Tibial nerve (tissue), 4 donors: Measurements from ENCODE around the gene CACNA2D2. TPM values are rescaled to one million over a fixed set of nuclear protein-coding genes. Genes with fewer than 3 reads are reported as not detected.

ENCODE experiments used
- DNase-seq, 2 donors: peaks; one replicate each; pipeline ENCODE4 v3.0.0-alpha.2; 2019; ENCODE audit warnings: low spot score in 2 of 2
- H3K27ac ChIP-seq, 4 donors: fragments of 200-600 bp; sonication (generic) in 3 of 4; one replicate each; pipeline ENCODE4 v1.5.1; 2017 to 2019; ENCODE audit warnings: mild to moderate bottlenecking in 1 of 4
- H3K27me3 ChIP-seq, 2 donors: fragments of 200-600 bp; sonication (generic) in 1 of 2; one replicate each; pipeline versions ENCODE4 v1.5.1 to v1.6.0; 2017 to 2019
- H3K36me3 ChIP-seq, 3 donors: fragments of 200-600 bp; sonication (generic); one replicate each; pipeline ENCODE4 v1.5.1; 2018 to 2019
- H3K4me1 ChIP-seq, 4 donors: fragments of 200-600 bp; sonication (generic) in 3 of 4; one replicate each; pipeline ENCODE4 v1.5.1; 2017 to 2019
- H3K4me3 ChIP-seq, 4 donors: fragments of 200-600 bp; sonication (generic) in 3 of 4; one replicate each; pipeline ENCODE4 v1.5.1; 2017 to 2019; ENCODE audit warnings: mild to moderate bottlenecking in 1 of 4, moderate library complexity in 1 of 4
- H3K9me3 ChIP-seq, 4 donors: fragments of 200-600 bp; sonication (generic) in 3 of 4; one replicate each; pipeline ENCODE4 v1.5.1; 2017 to 2019
- EP300 ChIP-seq, 2 donors: sonication (generic); formaldehyde crosslinking; IDR thresholded peaks; one replicate each; pipeline ENCODE4 v1.6.1; 2017; ENCODE audit warnings: antibody characterized with exemption in 2 of 2, mild to moderate bottlenecking in 1 of 2
- POLR2A ChIP-seq, 2 donors: fragments of 450-650 bp; IDR thresholded peaks; one replicate each; pipeline ENCODE4 v1.6.1; 2017; ENCODE audit warnings: antibody characterized with exemption in 2 of 2, mild to moderate bottlenecking in 2 of 2, moderate library complexity in 2 of 2
- WGBS, 2 donors: methylation state at CpG; one replicate each; pipeline ENCODE4 v1.1.5; 2018; 5-methylcytosine and 5-hydroxymethylcytosine counted together
- total RNA-seq, 4 donors: library from RNA; depleted of rRNA; stranded (reverse); fragments of >200 nt; gene quantifications; one replicate each; pipeline ENCODE4 v1.1.0, GENCODE V29; 2016
- TF ChIP-seq, protein P1 (sequence below), 5 experiments: fragments of 200-600 bp in 3 of 5; fragments of 450-650 bp in 2 of 5; sonication (generic) in 3 of 5; IDR thresholded peaks; one replicate each; pipeline ENCODE4 v1.5.1; 2016 to 2019; ENCODE audit warnings: antibody characterized with exemption in 5 of 5, mild to moderate bottlenecking in 3 of 5, moderate library complexity in 2 of 5

Gene CACNA2D2
- total RNA-seq, 4 donors from 2014 or later, result 0.84 to 2.0 (median 1.2) TPM

DNA sequence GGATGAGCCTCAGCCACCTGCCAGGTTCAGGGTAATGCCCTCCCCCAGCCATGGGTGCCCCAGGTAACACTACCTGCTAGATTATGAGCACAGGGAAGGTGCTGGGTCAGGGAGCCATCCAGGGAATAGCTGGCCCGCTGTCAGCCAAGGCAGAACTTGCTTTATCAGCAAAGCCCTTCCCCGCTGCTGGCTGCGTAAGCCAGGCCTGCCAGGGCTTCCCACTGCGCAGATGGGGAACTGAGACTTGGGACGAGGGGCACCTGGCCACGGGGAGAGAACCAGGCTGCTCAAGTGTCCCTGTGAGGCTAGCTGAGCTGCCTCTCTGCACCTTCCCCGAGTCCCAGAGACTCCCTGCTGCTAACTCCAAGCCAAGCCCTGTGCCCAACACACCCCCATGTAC, 45.4 kb downstream of the CACNA2D2 start:
- Histone ChIP-seq H3K27me3 (no peaks in the 10 kb centered on the region), H3K36me3 (no peaks in the 10 kb centered on the region), H3K4me3 (no peak overlapping the region), H3K4me1 (no peaks in the 10 kb centered on the region), H3K27ac (no peak overlapping the region), H3K9me3 (no peaks in the 10 kb centered on the region)
- WGBS, 2 donors, result 76 to 100% methylated on average over 2 to 7 of the region's 7 CpGs
- DNase-seq, result no peak
- no peak for TF ChIP-seq POLR2A (IDR thresholded peaks at IDR 0.05)
- TF ChIP-seq EP300 (IDR thresholded peaks at IDR 0.05), result no peak
- TF ChIP-seq, protein P1, sequence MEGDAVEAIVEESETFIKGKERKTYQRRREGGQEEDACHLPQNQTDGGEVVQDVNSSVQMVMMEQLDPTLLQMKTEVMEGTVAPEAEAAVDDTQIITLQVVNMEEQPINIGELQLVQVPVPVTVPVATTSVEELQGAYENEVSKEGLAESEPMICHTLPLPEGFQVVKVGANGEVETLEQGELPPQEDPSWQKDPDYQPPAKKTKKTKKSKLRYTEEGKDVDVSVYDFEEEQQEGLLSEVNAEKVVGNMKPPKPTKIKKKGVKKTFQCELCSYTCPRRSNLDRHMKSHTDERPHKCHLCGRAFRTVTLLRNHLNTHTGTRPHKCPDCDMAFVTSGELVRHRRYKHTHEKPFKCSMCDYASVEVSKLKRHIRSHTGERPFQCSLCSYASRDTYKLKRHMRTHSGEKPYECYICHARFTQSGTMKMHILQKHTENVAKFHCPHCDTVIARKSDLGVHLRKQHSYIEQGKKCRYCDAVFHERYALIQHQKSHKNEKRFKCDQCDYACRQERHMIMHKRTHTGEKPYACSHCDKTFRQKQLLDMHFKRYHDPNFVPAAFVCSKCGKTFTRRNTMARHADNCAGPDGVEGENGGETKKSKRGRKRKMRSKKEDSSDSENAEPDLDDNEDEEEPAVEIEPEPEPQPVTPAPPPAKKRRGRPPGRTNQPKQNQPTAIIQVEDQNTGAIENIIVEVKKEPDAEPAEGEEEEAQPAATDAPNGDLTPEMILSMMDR (IDR thresholded peaks at IDR 0.05), result no peak

DNA sequence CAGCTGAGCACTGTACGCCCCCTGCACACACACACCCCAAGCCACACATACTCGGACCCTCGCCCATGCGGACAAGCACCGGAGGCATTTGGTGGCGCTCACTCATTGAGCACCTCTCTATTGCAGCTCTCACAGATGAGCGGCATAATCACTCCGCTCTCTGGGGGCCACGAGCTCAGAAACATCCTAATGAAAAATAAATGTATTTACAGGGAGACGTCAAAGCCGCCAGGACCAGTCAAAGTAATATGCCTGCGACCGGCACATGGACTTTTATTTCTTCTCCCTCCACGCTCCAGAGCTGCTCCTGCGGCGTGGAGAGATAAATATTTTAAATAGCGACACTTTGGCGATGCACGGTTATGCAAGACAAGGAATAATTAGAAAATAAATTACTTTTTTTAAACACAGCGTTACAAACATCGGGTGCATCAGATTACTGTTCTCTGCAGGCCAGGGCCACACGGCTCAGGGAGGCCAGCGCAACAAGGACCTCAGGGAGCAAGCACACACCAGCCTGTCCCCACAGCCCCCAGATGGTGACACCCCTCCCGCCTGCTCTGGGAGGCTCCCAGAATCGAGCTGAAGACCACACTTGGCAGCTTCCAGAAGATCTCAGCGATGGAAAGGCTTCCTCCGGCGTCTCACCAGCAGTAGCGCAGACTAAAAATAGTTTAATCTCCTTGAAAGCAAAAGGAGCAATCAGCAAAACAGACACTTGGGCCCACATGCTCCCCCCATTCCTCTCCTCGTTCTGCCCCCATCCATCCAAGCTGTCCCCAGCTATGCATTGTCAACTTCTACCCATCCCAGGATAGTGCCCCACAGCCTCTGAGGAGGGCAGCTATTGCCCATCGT, 48.0 kb downstream of the CACNA2D2 start:
- H3K27me3 ChIP-seq, result no peaks in the 10 kb centered on the region
- no peak overlapping the region for H3K4me3 ChIP-seq
- no peaks in the 10 kb centered on the region for H3K36me3 ChIP-seq
- no peak for DNase-seq
- WGBS, 2 donors, result 80% methylated on average over 30 to 31 of the region's 31 CpGs
- H3K4me1 ChIP-seq, result peaks cover 0 to 7% (median 0%) of the 10 kb centered on the region in 4 donors
- TF ChIP-seq EP300 (IDR thresholded peaks at IDR 0.05) (no peak), POLR2A (IDR thresholded peaks at IDR 0.05) (no peak)
- TF ChIP-seq, protein P1 (IDR thresholded peaks at IDR 0.05), result no peak
- H3K9me3 ChIP-seq, result no peaks in the 10 kb centered on the region
- no peak overlapping the region for H3K27ac ChIP-seq

DNA sequence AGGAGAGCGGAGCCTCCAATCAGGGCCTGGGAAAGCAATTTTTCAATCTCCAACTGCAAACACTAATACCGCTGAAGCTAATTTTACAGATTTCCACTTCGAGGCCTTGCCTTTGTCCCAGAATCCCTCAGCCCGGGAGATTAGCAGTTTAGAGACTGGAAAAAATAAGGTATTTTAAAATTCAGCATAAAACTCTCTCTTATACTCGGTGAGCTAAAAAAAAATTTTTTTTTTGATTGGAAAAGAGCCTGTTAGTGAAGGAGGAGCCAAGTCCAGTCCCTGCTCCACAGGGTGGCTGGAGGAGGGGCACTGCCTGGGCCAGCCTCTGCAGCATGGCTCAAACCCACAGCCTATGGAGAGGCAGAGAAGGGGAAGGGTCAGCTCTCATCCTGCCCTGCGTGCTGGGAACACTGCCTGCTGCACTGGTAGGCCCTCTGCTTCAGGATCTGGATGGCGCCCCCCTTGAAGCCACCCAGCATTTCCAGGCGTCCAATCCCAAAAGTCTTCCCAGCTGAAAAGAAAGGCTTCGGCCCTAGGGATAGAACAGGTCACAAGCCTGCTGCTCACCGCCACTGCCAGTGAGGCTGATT, 48.9 kb downstream of the CACNA2D2 start:
- Histone ChIP-seq H3K27me3 (no peaks in the 10 kb centered on the region), H3K4me1 (peaks cover 0 to 14% (median 0%) of the 10 kb centered on the region in 4 donors), H3K4me3 (no peak overlapping the region), H3K36me3 (no peaks in the 10 kb centered on the region), H3K27ac (no peak overlapping the region), H3K9me3 (no peaks in the 10 kb centered on the region)
- WGBS, 2 donors, result 71 to 74% methylated on average over 9 to 10 of the region's 10 CpGs
- DNase-seq, result no peak
- TF ChIP-seq POLR2A (IDR thresholded peaks at IDR 0.05) (no peak), EP300 (IDR thresholded peaks at IDR 0.05) (no peak)
- TF ChIP-seq, protein P1 (IDR thresholded peaks at IDR 0.05), result no peak

DNA sequence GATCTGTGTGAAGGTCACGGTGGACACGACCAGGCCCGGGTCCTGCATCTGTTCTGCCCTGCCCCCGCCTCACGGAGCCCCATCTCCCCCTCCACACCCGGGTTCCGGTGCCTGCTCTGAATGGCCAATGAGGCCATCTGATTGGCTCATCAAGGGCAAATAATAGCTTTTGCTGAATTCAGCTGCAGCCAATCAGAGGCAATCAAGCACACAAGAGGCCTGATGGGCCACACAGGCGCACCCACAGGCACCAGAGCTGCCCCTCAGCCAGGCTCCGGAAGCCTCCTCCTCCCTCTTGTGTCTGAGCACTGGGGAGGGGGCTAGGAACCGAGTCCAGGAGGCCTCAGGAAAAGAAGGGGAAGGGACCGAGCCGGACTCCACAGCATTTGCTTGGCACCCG, 49.5 kb downstream of the CACNA2D2 start:
- TF ChIP-seq EP300 (IDR thresholded peaks at IDR 0.05), result no peak
- TF ChIP-seq POLR2A (IDR thresholded peaks at IDR 0.05), result no peak
- TF ChIP-seq, protein P1 (IDR thresholded peaks at IDR 0.05), result no peak
- H3K27ac ChIP-seq, result no peak overlapping the region
- no peaks in the 10 kb centered on the region for H3K9me3 ChIP-seq
- H3K4me3 ChIP-seq, result no peak overlapping the region
- H3K36me3 ChIP-seq, result no peaks in the 10 kb centered on the region
- no peaks in the 10 kb centered on the region for H3K27me3 ChIP-seq
- peaks cover 0 to 14% (median 0%) of the 10 kb centered on the region in 4 donors for H3K4me1 ChIP-seq
- no peak for DNase-seq
- WGBS, 2 donors, result 60 to 65% methylated on average over 9 to 13 of the region's 13 CpGs
